ENCODE measurements around the gene NEUROD2. TPM values are rescaled to one million over a fixed set of nuclear protein-coding genes. Genes with fewer than 3 reads are reported as not detected.

Gene NEUROD2
- total and polyA plus RNA-seq, 10 of the 15 experiments (the other 5 are each of a cell fraction or from before 2014, with no cell fraction given), result not detected

- FAIRE-seq (no peak), ATAC-seq (no peak), DNase-seq (ENCODE audit: low read depth, low spot score) (no peak)
- ChIA-PET CTCF (interaction anchor here (0.6 to 8.9 kb wide), 13 partner anchors 17 to 407 kb away, joined by 3 to 225 read pairs (median 12); partner anchors contain the start of genes IKZF3, MIEN1, PGAP3 and PNMT), POLR2A (no interaction called here), SMC1A (ENCODE audit: uncharacterized antibody, unreplicated experiment) (interaction anchor here (0.8 to 2.3 kb wide), 6 partner anchors 15 to 361 kb away, joined by 3 to 10 read pairs (median 4); partner anchors contain the start of gene PSMD3), RAD21 (ENCODE audit: unreplicated experiment) (interaction anchor here (1.0 to 5.6 kb wide), 3 partner anchors 69 to 407 kb away, joined by 4 to 54 read pairs (median 12); partner anchors contain the start of gene MIEN1)
- H2AFZ ChIP-seq (ENCODE audit: control insufficient read depth, low read depth, low read length), result no peak overlapping the region
- no peaks in the 10 kb centered on the region for H3K36me3 ChIP-seq (ENCODE audit: control insufficient read depth in 2 of 2, insufficient read depth in 2 of 2, low read length in 1 of 2)
- intact Hi-C loops (cut with micrococcal nuclease; ENCODE audit: unreplicated experiment), result loop anchor here (5.0 kb wide), 3 partner anchors 113 to 408 kb away; partner anchors contain the start of genes IKZF3 and MIEN1
- no peaks in the 10 kb centered on the region for H3K9me3 ChIP-seq (replicated peaks; ENCODE audit: control insufficient read depth, insufficient read depth, low read length)
- no peaks in the 10 kb centered on the region for H3K79me2 ChIP-seq (ENCODE audit: control insufficient read depth, insufficient read depth, low read length)
- no peaks in the 10 kb centered on the region; a peak in 2 of 4 replicates for H3K27me3 ChIP-seq (replicated peaks in 1 of 2; ENCODE audit: control insufficient read depth in 2 of 2, insufficient read depth in 2 of 2, low read length in 1 of 2)
- WGBS (ENCODE audit: insufficient coverage, insufficient replicate concordance, low lambda C conversion rate, missing lambda C conversion rate), result 18% methylated on average over 1 of the region's 1 CpG
- no peak overlapping the region for H3K4me3 ChIP-seq
- no peak overlapping the region for H3K9ac ChIP-seq (ENCODE audit: control insufficient read depth, insufficient read depth, low read length)
- no peak overlapping the region for H3K27ac ChIP-seq (ENCODE audit: control insufficient read depth, insufficient read depth)
- in situ Hi-C loops (cut with MboI), result loop anchor here (5.0 kb wide), 2 partner anchors 133 to 363 kb away; partner anchors contain the start of gene PSMD3
- H3K4me2 ChIP-seq (ENCODE audit: control insufficient read depth, insufficient read depth), result no peak overlapping the region
- BruUV-seq (replicated peaks), result no TSS peak
- peaks cover 5% of the 10 kb centered on the region for H3K4me1 ChIP-seq (ENCODE audit: control insufficient read depth, insufficient read depth, low read length)
- H4K20me1 ChIP-seq (ENCODE audit: control insufficient read depth, insufficient read depth), result no peaks in the 10 kb centered on the region
- TF ChIP-seq ZNF384 (IDR thresholded peaks at IDR 0.05; ENCODE audit: borderline replicate concordance, low read depth, low read length) (no peak), ELK1 (IDR thresholded peaks at IDR 0.05; ENCODE audit: low read depth, low read length) (no peak), REST (IDR thresholded peaks at IDR 0.05; ENCODE audit: low read depth, low read length) (no peak), ZBTB4 (CRISPR knock-in tag; IDR thresholded peaks at IDR 0.05) (no peak), TBL1XR1 (IDR thresholded peaks at IDR 0.05; ENCODE audit: low read depth, low read length) (no peak), MYC (IDR thresholded peaks at IDR 0.05; ENCODE audit: insufficient read depth, insufficient read length, insufficient replicate concordance, low read length, severe bottlenecking) (no peak), EED (IDR thresholded peaks at IDR 0.05; ENCODE audit: low read depth) (no peak), NFIC (IDR thresholded peaks at IDR 0.05; ENCODE audit: low read depth, low read length) (no peak), ATF3 (IDR thresholded peaks at IDR 0.05; ENCODE audit: borderline replicate concordance, extremely low read depth, low read depth, low read length) (no peak), POLR2A (IDR thresholded peaks at IDR 0.05; ENCODE audit: low read depth, low read length) (no peak), RCOR1 (conservative IDR thresholded peaks at IDR 0.05; ENCODE audit: low read depth, low read length) (no peak), MEF2A (IDR thresholded peaks at IDR 0.05; ENCODE audit: insufficient read depth, low read depth, low read length) (no peak)
Observed at GRCh38 chr17:39619786-39620101, 12.0 kb upstream of the NEUROD2 start.

All from GM12878 (cell line).